K562 (cell line): ENCODE measurements around the gene DNASE2. TPM values are rescaled to one million over a fixed set of nuclear protein-coding genes. Genes with fewer than 3 reads are reported as not detected.

Experiments used
- AFF4 ChIP-seq: sonication (generic); formaldehyde crosslinking; IDR thresholded peaks from 2 replicates; pipeline ENCODE4 v1.8.0; 2023; ENCODE audit warnings: mild to moderate bottlenecking, missing genetic modification reagents
- CCNT2 ChIP-seq: IDR thresholded peaks from 2 replicates; pipeline ENCODE4 v1.6.1; 2011; ENCODE audit warnings: borderline replicate concordance, low read depth, mild to moderate bottlenecking, moderate library complexity, mixed read lengths, low read length; ENCODE audit not compliant: insufficient read length; ENCODE audit errors: extremely low read depth
- CHD1 ChIP-seq: fragments of 200-600 bp; sonication (generic); IDR thresholded peaks from one replicate; pipeline ENCODE4 v1.6.1; 2012; ENCODE audit warnings: mild to moderate bottlenecking, moderate library complexity, low read length, inconsistent platforms
- ETV5 ChIP-seq: sonication (generic); formaldehyde crosslinking; IDR thresholded peaks from 2 replicates; pipeline ENCODE4 v1.4.0; 2020; ENCODE audit warnings: low read depth, mild to moderate bottlenecking, missing genetic modification reagents
- FOXA1 ChIP-seq: fragments of 450-650 bp; IDR thresholded peaks from 2 replicates; pipeline ENCODE4 v1.6.1; 2016; ENCODE audit warnings: mild to moderate bottlenecking, borderline replicate concordance
- MIER1 ChIP-seq: fragments of 450-650 bp; IDR thresholded peaks from 2 replicates; pipeline ENCODE4 v1.6.1; 2016; ENCODE audit warnings: antibody characterized with exemption, mild to moderate bottlenecking, low read depth
- MTA3 ChIP-seq: fragments of 450-650 bp; formaldehyde crosslinking; IDR thresholded peaks from 2 replicates; pipeline ENCODE4 v1.6.1; 2017; ENCODE audit warnings: mild to moderate bottlenecking, borderline replicate concordance
- NFE2 ChIP-seq: IDR thresholded peaks from 2 replicates; pipeline ENCODE4 v1.6.1; 2014; ENCODE audit warnings: antibody characterized with exemption, low read depth
- NFRKB ChIP-seq: fragments of 450-650 bp; IDR thresholded peaks from 2 replicates; pipeline ENCODE4 v1.6.1; 2016; ENCODE audit warnings: low read depth
- NFXL1 ChIP-seq: fragments of 450-650 bp; formaldehyde crosslinking; IDR thresholded peaks from 2 replicates; pipeline ENCODE4 v1.4.0; 2021; ENCODE audit warnings: mild to moderate bottlenecking
- PHF8 ChIP-seq: fragments of 200-600 bp; sonication (generic); IDR thresholded peaks from 2 replicates; pipeline ENCODE4 v1.6.1; 2012; ENCODE audit warnings: mixed run types, mild to moderate bottlenecking, inconsistent platforms, low read length, moderate library complexity, borderline replicate concordance
- PTBP1 ChIP-seq: fragments of 200-400 bp; formaldehyde crosslinking; IDR thresholded peaks from 2 replicates; pipeline ENCODE4 v1.6.1; 2017; ENCODE audit warnings: low read depth, low read length
- PTTG1 ChIP-seq: fragments of 450-650 bp; IDR thresholded peaks from 2 replicates; pipeline ENCODE4 v1.6.1; 2016; ENCODE audit warnings: low read depth, mild to moderate bottlenecking, missing genetic modification characterization, missing compliant biosample characterization
- RBM14 ChIP-seq: fragments of 200-400 bp; formaldehyde crosslinking; IDR thresholded peaks from 2 replicates; pipeline ENCODE4 v1.6.1; 2018; ENCODE audit warnings: low read depth, mild to moderate bottlenecking, low read length, moderate library complexity, borderline replicate concordance; ENCODE audit not compliant: insufficient read depth
- SMARCE1 ChIP-seq: fragments of 450-650 bp; IDR thresholded peaks from 2 replicates; pipeline ENCODE4 v1.7.1; 2016; ENCODE audit warnings: mild to moderate bottlenecking
- SREBF2 ChIP-seq: sonication (generic); formaldehyde crosslinking; IDR thresholded peaks from 2 replicates; pipeline ENCODE4 v1.4.0; 2020; ENCODE audit warnings: mild to moderate bottlenecking, missing genetic modification reagents
- STAG1 ChIP-seq: sonication (generic); formaldehyde crosslinking; IDR thresholded peaks from 2 replicates; pipeline ENCODE4 v1.5.0; 2020; ENCODE audit warnings: missing genetic modification reagents, borderline replicate concordance
- TCF3 ChIP-seq: sonication (generic); formaldehyde crosslinking; IDR thresholded peaks from 2 replicates; pipeline ENCODE4 v1.4.0; 2020; ENCODE audit warnings: mild to moderate bottlenecking, missing genetic modification reagents
- USF1 ChIP-seq: sonication (generic); formaldehyde crosslinking; IDR thresholded peaks from 2 replicates; pipeline ENCODE4 v1.9.0; 2022; ENCODE audit warnings: mild to moderate bottlenecking, missing genetic modification reagents
- ZKSCAN8 ChIP-seq: fragments of 200-800 bp; sonication (Bioruptor generic); IDR thresholded peaks from 2 replicates; pipeline ENCODE4 v1.6.1; 2016; ENCODE audit warnings: missing genetic modification characterization, missing compliant biosample characterization
- ZNF124 ChIP-seq: sonication (generic); formaldehyde crosslinking; IDR thresholded peaks from 2 replicates; pipeline ENCODE4 v1.8.1; 2022; ENCODE audit warnings: missing genetic modification reagents
- ZNF431 ChIP-seq: sonication (generic); formaldehyde crosslinking; IDR thresholded peaks from 2 replicates; pipeline ENCODE4 v1.8.0; 2022; ENCODE audit warnings: mild to moderate bottlenecking, missing genetic modification reagents
- ZNF436 ChIP-seq: fragments of 250-450, 450-650 bp; sonication (Bioruptor Pico); formaldehyde crosslinking; IDR thresholded peaks from 2 replicates; pipeline ENCODE4 v1.7.0; 2020; ENCODE audit warnings: mild to moderate bottlenecking
- ZNF644 ChIP-seq: fragments of 200-800 bp; sonication (Bioruptor generic); IDR thresholded peaks from 2 replicates; pipeline ENCODE4 v1.6.1; 2016; ENCODE audit warnings: low read depth, missing genetic modification characterization, missing compliant biosample characterization
- polyA plus RNA-seq, 8 experiments: library from polyadenylated mRNA; depleted of rRNA in 4 of 8; stranded (reverse) in 5 of 8; unstranded in 3 of 8; fragments of >200 nt; fragmentation: Nextera tagmentation in 2 of 8; fragmentation: Illumina TruSeq in 1 of 8; extraction: Ambion mirVana in 2 of 8; extraction: Trizol in 1 of 8; gene quantifications; 2 replicates each; pipeline versions ENCODE4 v1.2.1 to v1.2.3, GENCODE V29; 2011 to 2014; ENCODE audit warnings: inconsistent platforms in 1 of 8, missing spikeins in 1 of 8
- total RNA-seq, 7 experiments: library from RNA; depleted of rRNA in 6 of 7; stranded (reverse); fragments of >200 nt in 6 of 7; fragmentation: Illumina TruSeq in 2 of 7; extraction: Trizol in 2 of 7; gene quantifications; 2 replicates each; pipeline versions ENCODE4 v1.2.1 to v1.2.3, GENCODE V29; 2011 to 2021; ENCODE audit warnings: low replicate concordance in 1 of 7
- TF ChIP-seq, protein P1 (sequence below), 3 experiments: fragments of 200-800 bp in 1 of 3; sonication (Bioruptor generic) in 1 of 3; sonication (generic) in 1 of 3; formaldehyde crosslinking in 1 of 3; IDR thresholded peaks; 2 replicates each; pipeline versions ENCODE4 v1.6.1 to v1.8.0; 2016 to 2022; ENCODE audit warnings: mild to moderate bottlenecking in 2 of 3, missing compliant biosample characterization in 2 of 3, missing genetic modification characterization in 2 of 3, missing genetic modification reagents in 1 of 3

The DNASE2 gene
- total and polyA plus RNA-seq, 9 of the 15 experiments (the other 6 are each of a cell fraction or from before 2014, with no cell fraction given), result 4.4 to 27.0 (median 20.2) TPM

DNA sequence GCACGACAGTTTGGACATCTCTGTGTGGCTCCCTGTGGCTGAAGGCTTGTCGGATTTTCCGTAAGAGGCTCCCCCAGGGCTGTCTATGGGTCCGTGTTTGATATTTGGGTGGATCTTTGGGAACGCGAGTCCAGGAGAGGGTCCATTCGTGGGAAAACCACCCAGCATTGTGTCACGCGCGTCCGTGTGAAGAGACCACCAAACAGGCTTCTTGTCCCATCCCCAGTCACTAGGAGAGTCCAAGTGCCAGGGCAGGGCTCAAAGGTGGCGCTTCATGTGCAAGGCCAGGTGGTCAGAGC lies 3.3 kb upstream of the DNASE2 start (continued):
- no peak for TF ChIP-seq RBM14
- peak; percentile 40; the same call in 1 of the 2 replicates for TF ChIP-seq AFF4 (CRISPR knock-in tag)
- TF ChIP-seq TCF3 (CRISPR knock-in tag), result no peak
- TF ChIP-seq ZNF124, result 0 out of 2 replicates have a peak, but pooled peaks have one; percentile 32
- TF ChIP-seq, protein P1, sequence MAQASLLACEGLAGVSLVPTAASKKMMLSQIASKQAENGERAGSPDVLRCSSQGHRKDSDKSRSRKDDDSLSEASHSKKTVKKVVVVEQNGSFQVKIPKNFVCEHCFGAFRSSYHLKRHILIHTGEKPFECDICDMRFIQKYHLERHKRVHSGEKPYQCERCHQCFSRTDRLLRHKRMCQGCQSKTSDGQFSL (CRISPR knock-in tag; IDR thresholded peaks at IDR 0.05), result no peak
- TF ChIP-seq, protein P1 (tag; IDR thresholded peaks at IDR 0.05), result no peak; a peak in 1 of 4 replicates
- no peak for TF ChIP-seq ZNF431 (CRISPR knock-in tag)
- TF ChIP-seq ZNF644 (tag), result no peak
- no peak for TF ChIP-seq SMARCE1
- TF ChIP-seq SREBF2 (CRISPR knock-in tag), result no peak
- TF ChIP-seq NFRKB, result no peak; the same call in 1 of the 2 replicates
- TF ChIP-seq MTA3, result no peak
- TF ChIP-seq CCNT2, result no peak
- TF ChIP-seq CHD1, result peak; percentile 72
- TF ChIP-seq STAG1 (CRISPR knock-in tag), result no peak
- TF ChIP-seq FOXA1, result no peak
- TF ChIP-seq USF1 (CRISPR knock-in tag), result no peak
- TF ChIP-seq NFE2, result no peak
- no peak for TF ChIP-seq PHF8
- no peak for TF ChIP-seq NFXL1 (CRISPR knock-in tag)
- no peak for TF ChIP-seq PTTG1 (tag)
- no peak for TF ChIP-seq ZKSCAN8 (CRISPR knock-in tag)
- TF ChIP-seq ZNF436 (CRISPR knock-in tag), result no peak
- no peak for TF ChIP-seq PTBP1
- TF ChIP-seq ETV5 (CRISPR knock-in tag), result no peak
- TF ChIP-seq MIER1, result no peak
